Stimulated activated CD4-positive, alpha-beta T cell treated with anti-CD3 and anti-CD28 coated beads, Interleukin-1b, Interleukin-23, amount 100 ng/mL, for 48 hours (primary cell): ENCODE results near the gene PCSK5.
"Not testable (repeated sequence)": the region's sequence is repeated elsewhere in the genome, so short reads cannot be mapped to it uniquely, and the experiment has no call there.

Source experiments
- DNase-seq: peaks from one replicate; pipeline ENCODE4 v3.0.0-alpha.2; 2020

The PCSK5 gene

DNA sequence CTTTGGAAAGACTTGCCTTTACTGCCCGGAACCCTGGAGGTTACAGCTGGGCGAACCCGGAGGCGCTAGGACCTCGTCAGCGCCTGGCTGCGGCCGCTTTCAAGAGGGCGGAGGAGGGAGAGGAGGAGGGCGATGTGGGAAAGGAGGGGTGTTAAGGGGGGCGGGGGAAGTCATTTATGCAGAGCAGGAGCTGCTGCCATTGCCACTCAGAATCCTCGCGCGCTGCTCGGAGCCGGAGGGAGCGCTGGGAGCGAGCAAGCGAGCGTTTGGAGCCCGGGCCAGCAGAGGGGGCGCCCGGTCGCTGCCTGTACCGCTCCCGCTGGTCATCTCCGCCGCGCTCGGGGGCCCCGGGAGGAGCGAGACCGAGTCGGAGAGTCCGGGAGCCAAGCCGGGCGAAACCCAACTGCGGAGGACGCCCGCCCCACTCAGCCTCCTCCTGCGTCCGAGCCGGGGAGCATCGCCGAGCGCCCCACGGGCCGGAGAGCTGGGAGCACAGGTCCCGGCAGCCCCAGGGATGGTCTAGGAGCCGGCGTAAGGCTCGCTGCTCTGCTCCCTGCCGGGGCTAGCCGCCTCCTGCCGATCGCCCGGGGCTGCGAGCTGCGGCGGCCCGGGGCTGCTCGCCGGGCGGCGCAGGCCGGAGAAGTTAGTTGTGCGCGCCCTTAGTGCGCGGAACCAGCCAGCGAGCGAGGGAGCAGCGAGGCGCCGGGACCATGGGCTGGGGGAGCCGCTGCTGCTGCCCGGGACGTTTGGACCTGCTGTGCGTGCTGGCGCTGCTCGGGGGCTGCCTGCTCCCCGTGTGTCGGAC, at the start of gene PCSK5:
PCSK5 (plus strand) TSS at position 202 of the 805 bp plus-strand sequence; CDS start at position 711, 509 bp downstream.
- DNase-seq, result peak; percentile 86

DNA sequence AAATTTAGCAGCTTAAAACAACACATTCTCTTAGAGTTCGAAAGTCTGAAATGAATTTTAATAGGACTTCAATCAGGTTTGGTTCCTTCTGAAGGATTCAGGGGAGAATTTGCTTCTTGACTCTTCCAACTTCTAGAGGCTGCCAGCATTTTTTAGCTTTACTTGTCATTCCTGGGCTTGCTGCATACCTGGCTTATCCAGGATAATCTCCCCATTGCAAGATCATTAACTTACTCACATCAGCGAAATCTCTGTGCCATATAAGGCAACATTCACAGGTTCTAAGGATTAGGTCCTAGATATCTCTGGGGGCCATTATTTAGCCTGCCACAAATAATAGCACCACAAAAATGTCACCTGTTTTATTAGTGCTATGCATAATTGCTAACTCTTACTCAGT, 46.2 kb upstream of the PCSK5 start:
- DNase-seq, result no peak

DNA sequence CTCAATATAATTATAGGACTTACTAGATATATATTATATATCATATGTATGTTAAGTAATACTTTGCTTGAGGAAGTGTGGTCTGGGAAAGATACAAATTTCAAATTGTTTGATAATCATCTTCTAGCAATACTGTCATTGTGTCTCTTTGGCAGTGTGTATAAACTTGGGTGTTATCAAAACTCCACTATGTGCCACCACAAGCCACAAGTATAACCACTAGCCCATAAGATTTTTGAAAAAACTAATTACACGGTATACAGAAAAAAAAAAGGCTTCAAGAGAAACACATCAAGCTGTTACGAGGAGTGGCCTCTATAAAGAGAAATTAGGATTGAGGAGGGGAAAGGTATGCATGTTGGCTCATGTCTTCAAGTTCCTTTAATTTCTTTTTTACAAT, 44.7 kb upstream of the PCSK5 start:
- no peak for DNase-seq

DNA sequence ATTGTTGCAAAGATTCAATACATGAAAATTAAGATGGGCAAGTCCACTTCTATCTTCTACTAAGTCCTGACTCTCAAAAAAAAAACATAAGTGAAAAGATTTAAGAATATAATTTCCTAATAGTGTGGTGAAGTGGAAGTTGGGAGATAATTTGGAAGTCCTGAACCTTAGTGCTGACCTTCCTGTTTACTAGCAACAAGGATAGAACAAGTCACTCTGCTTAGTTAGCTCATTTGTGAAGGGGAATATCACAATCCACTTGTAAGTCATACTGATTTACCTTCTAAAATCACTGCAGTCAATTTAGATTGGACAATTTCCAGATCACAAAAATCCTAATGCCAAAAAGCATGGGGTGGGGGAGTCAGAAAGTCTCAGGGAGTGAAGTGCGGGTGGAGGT, 43.4 kb upstream of the PCSK5 start:
- no peak for DNase-seq

DNA sequence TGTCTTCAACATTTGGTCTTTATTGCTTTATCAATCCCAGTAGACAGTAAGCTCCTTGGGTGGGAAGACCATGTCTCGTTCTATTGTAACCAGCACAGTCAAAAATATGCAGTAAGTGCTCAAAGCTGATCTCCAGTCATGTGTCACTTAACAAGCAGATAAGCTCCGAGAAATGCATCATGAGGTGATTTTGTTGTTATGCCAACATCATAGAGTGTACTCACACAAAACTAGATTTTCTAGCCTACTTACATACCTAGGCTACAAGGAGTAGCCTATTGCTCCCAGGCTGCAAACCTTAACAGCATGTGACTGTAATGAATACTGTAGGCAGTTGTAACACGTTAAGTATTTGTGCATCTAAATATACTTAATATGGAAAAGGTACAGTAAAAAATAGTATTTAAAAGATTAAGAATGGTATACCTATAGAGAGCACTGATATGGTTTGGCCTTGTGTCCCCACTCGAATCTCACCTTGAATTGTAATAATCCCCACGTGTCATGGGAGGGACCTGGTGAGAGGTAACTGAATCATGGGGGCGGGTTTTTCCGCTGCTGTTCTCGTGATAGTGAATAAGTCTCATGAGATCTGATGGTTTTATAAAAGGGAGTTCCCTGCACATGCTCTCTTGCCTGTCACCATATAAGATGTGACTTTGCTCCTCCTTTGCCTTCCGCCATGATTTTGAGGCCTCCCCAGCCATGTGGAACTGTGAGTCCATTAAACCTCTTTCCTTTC, 39.8 kb upstream of the PCSK5 start:
- peak; percentile 6 for DNase-seq

DNA sequence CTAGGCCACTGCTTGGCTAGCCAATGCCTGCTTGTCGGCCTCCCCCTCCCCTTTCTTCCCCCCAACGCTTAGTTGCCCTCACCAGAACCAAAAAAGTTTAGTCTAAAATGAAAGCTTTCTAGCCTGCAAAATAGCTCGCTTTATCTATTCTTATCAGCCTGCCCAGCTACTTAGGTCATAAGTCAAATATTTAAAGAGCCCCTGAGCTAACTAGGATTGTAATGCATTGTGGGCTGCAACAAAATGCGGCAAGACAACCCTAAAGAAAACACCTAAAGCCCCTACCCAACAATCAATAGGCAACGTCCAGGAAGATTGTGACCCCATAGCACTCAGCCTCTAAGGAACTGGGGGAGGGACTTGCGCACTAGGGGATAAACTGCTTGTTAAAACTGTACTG, 38.6 kb upstream of the PCSK5 start:
- no peak for DNase-seq

DNA sequence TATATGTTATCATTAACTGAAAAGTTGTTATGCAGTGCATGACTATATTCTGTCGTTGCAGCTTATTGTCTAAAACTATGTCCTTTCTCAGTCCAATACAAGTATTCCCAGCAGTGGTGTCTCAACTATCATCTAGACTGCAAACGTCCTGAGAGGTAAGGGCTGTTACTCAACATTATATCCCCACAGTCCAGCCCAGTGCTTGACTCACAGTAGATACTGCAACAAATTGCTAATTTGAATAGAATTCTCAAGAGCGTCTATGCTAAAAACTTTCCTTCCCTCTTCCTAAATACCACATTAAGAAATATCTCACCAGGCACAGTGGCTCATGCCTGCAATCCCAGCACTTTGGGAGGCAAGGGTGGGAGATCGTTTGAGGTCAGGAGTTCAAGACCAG, 37.7 kb upstream of the PCSK5 start:
- no peak for DNase-seq

DNA sequence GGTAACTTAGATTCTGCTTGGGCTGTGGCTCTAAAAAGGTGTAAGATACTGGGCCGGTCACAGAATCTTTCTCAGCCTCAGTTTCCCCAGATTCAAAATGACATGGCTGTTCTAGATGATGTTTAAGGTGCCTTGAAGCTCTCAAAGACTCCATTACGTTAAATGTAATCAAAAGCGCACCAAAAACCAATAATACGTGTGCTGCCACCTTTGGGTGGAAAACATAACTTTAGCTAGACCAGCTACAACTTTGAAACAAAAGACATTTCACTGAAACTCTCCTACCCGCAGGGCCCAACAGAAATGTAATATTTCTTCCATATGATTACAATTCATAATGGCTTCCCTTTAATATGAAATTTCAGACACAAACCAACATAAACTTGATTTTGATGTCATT, 35.0 kb upstream of the PCSK5 start:
- DNase-seq, result no peak

DNA sequence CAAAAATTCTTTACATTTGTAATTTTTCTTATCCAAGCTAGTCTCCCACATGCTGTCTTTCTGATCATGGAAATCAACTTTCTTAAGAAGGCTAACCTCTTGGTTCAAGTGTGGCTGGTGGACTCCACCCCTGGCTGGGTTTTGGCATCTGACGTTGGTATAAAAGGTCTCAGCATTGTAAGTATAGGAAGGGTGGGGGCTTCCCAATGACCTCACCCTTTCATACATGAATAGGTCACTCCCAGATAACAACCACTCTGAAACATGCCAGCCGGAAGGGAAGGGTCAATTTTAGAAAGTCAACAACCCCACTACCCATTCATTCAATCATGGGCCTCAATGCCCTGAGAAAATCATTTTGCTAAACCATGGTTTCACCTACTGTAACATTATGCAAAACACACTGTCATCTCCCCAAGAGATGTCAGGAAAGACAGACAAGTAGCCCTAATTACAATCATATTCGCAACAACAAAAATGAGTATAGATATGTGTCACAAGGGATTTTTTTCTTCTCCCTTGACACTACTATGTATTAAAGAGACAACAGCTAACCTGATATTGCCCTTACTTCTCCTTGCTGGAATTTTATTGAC, 31.9 kb upstream of the PCSK5 start:
- no peak for DNase-seq

DNA sequence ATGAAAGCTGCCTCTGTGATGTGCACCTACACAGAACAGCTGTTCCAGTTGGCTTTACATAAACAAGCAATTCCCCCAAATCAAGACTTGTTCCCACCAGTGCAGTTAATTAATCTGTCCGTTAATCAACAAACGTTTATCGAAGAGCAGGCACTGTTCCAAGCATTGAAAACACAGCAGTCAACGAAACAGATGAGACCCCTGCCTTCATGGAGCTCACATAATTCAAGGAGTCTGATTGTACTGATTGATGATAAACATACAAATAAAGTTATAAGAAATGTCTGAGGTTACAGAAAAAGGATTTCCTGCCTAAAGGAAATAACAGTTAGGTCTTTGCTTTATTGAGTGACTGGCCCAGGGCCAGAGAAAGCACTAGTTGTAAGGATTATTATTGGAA, 26.2 kb upstream of the PCSK5 start:
- DNase-seq, result no peak

DNA sequence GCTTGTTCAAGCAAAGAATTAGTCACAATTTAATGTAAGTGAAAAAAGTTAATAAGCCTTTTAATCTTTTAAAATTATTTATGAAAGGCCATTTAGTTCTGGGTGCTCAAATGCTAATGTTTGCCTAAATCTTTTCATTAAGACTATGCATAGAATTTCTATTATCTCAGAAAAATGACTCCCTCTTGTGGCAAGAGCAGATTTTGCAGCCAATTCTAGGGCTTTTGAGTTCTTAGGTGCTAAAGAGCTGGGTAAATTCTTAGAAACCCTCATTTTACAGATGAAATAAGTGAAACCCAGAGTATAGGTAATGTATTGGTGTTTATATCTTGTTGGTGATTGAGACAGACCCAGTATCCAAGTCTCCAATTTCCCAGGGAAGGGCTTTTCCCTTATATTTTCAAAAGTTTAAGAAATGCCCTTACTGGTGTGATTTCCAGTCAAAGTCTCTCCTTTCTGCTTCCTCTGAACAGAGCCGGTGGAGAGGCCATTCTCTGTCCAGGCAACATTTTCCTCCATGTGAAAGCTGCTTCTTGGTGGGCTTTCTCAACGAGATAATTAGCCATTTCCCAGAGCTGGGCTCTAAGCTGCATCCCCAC, 24.1 kb upstream of the PCSK5 start:
- DNase-seq, result peak; percentile 10

DNA sequence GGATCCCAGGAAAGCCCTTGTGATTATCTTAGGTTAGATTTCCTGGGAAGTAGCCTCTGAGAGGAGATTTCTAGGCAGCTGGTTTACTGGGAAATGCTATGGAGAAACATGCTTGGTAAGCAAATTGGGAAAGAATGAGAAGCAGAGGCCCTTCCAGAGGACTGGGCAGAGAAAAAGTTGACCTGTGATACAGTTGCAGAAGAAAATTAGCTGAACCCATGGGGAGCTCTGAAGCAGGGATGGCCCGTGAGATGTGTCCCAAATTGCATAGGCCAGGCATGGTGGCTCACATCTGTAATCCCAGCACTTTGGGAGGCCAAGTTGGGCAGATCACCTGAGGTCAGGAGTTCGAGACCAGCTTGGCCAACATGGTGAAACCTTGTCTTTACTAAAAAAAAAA, 21.9 kb upstream of the PCSK5 start:
- DNase-seq, result not testable (repeated sequence)

DNA sequence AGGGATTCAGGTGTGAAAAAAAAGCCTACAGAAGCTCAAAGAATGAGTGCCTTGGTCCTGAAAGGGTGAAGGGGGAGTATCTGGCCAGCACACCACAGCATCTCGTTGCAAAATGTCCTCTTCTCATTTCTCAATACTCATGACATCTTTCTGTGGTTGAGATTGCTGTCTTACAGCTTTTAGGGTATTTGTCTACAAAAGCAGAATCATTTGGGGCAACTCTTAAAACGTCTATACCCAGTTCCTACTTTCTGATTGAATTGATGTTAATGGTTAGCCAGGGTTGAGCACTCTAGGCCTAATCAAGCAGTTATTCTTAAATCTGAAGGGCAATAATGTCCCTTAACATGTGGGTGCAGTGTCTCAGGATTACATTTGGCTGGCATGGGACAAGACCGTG, 21.2 kb upstream of the PCSK5 start:
- DNase-seq, result no peak

DNA sequence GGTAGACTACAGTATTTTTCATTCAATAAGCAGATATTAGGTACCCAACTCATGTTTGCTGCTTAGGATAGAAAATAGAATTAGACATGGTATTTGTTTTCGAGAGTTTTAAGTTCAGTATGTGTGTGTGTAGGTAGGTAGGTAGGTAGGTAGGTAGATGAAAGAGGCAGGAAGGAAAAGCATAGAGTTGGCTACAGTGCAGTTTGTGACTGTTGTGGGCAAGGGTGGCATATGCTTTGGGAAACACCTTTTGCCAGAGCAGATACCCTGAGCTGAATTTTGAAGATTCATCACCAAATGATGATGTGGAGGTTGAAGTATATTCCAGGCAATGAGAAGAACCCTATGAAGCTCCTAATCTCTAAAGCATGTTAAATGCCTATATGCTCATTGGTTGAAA, 20.0 kb upstream of the PCSK5 start:
- no peak for DNase-seq

DNA sequence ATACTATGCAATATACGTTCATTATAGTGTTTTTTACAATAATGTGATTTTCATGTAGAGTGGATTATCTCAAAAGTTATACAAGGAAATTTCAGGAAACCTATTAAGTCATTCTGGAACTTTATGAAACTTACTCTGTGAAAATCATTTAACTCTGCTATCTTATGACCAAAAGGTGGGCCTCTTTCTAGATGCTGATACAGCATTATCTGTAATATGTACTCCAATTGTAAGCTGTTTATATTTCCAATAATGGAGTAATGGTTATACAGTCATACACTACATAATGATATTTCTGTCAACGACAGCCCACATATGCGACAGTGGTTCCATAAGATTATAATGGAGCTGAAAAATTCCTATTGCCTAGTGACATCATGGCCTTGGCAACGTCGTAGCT, 18.8 kb upstream of the PCSK5 start:
- DNase-seq, result no peak

DNA sequence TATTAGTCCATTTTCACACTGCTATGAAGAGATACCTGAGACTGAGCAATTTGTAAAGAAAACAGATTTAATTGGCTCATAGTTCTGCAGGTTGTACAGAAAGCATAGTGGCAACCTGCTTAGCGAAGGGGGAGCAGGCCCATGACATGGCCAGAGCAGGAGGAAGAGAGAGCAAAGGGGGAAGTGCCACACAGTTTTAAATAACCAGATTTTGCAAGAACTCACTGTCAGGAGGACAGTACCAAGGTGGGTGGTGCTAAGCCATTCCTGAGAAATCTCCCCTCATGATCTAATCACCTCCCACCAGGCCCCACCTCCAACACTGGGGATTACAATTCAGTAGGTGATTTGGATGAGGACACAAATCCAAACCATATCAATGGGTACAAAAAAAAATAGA, 16.8 kb upstream of the PCSK5 start:
- no peak for DNase-seq

DNA sequence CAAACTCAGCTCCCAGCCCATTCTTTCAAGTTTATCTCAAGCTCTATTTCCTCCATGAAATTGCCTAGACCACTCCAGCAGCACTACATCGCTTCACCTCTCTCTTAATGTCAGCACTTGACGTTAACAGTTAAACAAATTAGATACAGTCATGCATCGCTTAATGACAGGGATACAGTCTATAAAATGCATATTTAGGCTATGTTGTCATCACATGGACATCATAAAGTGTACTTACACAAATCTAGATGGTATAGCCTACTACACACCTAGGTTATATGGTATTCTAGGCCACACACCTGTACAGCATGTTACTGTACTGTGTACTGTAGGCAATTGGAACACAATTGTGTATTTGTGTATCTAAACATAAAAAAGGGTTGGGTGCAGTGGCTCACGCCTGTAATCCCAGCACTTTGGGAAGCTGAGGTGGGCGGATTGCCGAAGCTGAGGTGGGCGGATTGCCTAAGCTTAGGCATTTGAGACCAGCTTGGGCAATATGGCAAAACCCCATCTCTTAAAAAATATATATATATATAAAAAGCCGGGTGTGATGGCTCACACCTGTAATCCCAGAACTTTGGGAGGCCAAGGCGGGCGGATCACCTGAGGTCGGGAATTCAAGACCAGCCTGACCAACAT, 13.4 kb upstream of the PCSK5 start:
- DNase-seq, result no peak

DNA sequence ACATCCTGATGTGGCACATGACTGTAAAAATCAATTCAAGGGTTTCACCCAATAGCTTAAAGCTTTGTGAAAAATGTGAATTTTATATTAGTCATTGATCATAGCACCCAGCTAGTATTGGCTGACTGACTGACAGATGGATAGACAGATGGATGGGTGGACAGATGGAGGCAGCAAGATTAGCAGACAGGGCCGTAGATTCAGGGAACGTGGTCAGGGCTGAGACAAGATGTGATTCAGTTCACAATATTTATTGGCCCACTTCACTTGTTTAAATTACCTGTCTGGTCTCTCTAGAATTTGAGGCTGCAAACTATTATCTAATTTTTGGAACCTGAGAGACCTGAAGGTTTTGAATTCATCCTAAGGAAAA, 12.0 kb upstream of the PCSK5 start:
- DNase-seq, result no peak

DNA sequence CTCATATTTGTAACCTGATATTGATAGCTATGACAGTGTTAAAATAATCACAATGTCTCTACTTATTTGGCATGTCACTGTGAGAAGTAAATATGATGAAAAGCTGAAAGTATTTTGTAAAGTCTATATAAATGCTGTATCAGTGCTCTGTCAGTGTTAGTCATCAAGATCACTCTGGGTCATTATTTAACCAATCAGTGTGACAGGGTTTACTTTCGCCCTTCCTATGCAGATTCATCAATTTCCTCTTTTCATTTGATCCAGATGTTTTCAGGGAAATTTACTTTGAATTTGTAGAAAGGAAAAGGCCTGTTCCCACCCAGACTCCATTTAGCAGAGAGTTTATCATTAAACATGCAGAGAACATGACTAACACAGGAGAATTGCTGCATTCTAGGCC, 9.9 kb upstream of the PCSK5 start:
- no peak for DNase-seq

DNA sequence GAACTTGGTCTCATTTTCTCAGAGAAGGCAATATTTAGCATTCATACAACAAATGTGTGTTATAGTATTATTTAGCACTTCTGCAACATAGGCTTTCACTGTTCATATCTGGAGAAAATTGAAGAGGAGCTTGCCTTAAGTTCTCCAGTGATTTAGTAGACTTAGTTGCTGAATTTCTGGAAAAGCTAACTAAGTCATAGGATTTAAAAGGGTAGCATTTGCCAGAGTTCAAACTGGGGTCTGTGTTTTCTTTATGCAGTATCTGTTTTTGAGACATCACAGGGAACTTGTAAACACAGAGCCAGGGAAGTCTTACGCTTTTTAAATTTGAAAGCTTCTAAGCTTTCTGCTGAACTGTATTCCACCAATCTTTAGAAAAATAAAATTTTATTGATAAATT, 8.7 kb upstream of the PCSK5 start:
- no peak for DNase-seq

DNA sequence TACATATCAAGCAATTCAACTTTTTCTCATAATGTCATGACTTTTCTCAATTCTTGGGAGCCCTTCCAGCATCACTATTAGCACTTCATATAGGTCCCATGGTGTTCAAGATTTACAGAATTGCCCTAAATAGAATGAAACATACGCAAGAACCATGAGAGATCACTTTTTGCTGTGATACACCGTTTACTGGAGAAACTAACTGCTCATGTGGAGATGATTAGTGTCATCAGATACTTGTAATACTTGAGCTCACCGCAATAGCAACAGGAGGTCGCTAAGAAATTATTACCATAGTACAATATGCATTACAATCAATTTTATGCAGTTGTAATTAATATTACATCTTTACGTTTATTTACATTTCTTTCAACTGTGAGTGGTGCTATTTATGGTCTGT, 4.8 kb upstream of the PCSK5 start:
- no peak for DNase-seq

DNA sequence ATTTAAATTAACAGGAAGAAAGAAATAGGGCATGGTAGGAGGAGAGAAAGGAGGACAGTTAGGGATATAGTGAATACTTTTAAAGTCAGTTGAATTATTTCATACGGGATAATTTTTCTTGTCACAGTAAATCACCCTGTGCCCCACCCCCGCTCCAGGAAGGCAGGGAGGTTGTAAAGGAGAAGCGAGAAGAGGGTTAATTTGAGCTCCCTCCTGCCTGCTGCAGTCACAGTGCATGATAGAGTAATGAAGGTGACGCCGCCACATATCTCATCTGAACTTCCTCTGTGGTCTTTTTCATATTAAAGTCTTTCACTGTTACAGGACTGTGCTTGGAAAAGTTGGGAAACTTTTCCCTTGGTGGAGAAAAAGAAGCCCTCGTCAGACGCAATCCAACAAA, 896 bp upstream of the PCSK5 start:
- no peak for DNase-seq

DNA sequence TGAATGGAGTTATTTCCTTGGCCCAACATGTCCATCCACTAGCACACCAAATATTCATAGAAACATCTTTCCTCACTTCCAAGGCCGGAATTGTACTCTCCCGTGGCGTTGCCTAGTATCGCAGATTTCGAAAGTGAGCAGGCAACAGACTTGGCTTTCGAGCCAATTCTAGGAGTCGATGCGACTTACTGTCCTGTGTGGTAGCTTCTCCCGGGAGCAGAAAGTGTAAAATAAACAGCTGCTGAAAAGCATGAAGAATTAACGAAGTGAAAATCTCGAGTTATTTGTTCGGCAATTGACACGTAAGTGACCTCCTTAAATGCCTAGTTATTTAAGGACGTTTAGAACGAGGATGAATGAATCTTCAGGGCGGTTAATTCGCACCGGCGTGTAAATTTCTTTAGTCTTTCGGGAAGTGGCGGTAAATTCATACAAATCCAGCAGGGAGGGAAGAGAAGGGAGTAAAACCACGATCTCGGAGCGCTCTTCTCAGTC, 449 bp upstream of the PCSK5 start:
- DNase-seq, result no peak
